Lower leg skin (tissue), 3 donors: ENCODE data around the gene HSD17B4.

ENCODE experiments used
- CTCF ChIP-seq, 3 donors: fragments of 450-650 bp; IDR thresholded peaks; one replicate each; pipeline ENCODE4 v1.5.1; 2016; ENCODE audit warnings: antibody characterized with exemption in 3 of 3, mild to moderate bottlenecking in 3 of 3, moderate library complexity in 2 of 3
- POLR2A ChIP-seq, 2 donors: fragments of 450-650 bp; IDR thresholded peaks; one replicate each; pipeline ENCODE4 v1.6.1; 2016 to 2017; ENCODE audit warnings: antibody characterized with exemption in 2 of 2, mild to moderate bottlenecking in 1 of 2, moderate library complexity in 1 of 2

DNA sequence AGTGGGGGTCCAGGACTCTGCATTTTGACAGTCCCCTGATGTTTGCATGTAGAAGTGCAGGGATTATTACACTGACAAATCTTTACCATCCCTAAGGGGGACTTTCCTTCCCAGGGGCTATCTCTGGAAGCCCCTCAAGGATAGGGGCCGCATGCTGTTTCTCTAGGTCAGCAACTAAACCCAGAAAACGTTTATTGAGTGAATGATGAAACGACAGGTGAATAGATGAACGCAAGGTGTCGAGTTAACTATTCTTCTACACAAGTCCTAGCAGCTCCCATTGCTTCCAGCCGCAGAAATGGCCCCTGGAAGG, 281 bp upstream of the HSD17B4 start:
- TF ChIP-seq CTCF (IDR thresholded peaks at IDR 0.05) (no peak), POLR2A (IDR thresholded peaks at IDR 0.05) (no peak)
